Transverse colon (tissue), 4 donors: ENCODE measurements around the gene KIF3A. TPM values are rescaled to one million over a fixed set of nuclear protein-coding genes. Genes with fewer than 3 reads are reported as not detected.
A peak's percentile ranks its signal among the peaks of the same experiment; 100 is the strongest.

ENCODE experiments used
- DNase-seq: peaks from one replicate; pipeline ENCODE4 v3.0.0-alpha.2; 2019
- H3K27ac ChIP-seq, 4 donors: fragments of 200-600 bp; sonication (generic); 2 replicates each; pipeline ENCODE4 v1.5.1; 2016 to 2018; ENCODE audit warnings: inconsistent platforms in 4 of 4
- H3K27me3 ChIP-seq: fragments of 200-600 bp; sonication (generic); 2 replicates; pipeline ENCODE4 v1.5.1; 2017; ENCODE audit warnings: inconsistent platforms
- H3K36me3 ChIP-seq, 4 donors: fragments of 200-600 bp; sonication (generic); 2 replicates each; pipeline ENCODE4 v1.5.1; 2017 to 2019; ENCODE audit warnings: inconsistent platforms in 4 of 4
- H3K4me1 ChIP-seq, 4 donors: fragments of 200-600 bp; sonication (generic); 2 replicates each; pipeline ENCODE4 v1.5.1; 2017 to 2020; ENCODE audit warnings: inconsistent platforms in 4 of 4
- H3K4me3 ChIP-seq, 4 donors: fragments of 200-600 bp; sonication (generic); 1 replicate in 1 of 4; 2 replicates in 3 of 4; pipeline versions ENCODE4 v1.5.1 to v1.6.1; 2017 to 2019; ENCODE audit warnings: inconsistent platforms in 4 of 4
- H3K9me3 ChIP-seq, 2 donors: fragments of 200-600 bp; sonication (generic); 2 replicates each; pipeline ENCODE4 v1.5.1; 2017 to 2019; ENCODE audit warnings: inconsistent platforms in 2 of 2
- CTCF ChIP-seq, 5 experiments: fragments of 200-600 bp in 3 of 5; fragments of 450-650 bp in 2 of 5; sonication (generic) in 3 of 5; IDR thresholded peaks; 1 replicate in 2 of 5; 2 replicates in 3 of 5; pipeline ENCODE4 v1.5.1; 2016 to 2017; ENCODE audit warnings: antibody characterized with exemption in 5 of 5, inconsistent platforms in 3 of 5, mild to moderate bottlenecking in 2 of 5, moderate library complexity in 1 of 5
- EP300 ChIP-seq: sonication (generic); formaldehyde crosslinking; IDR thresholded peaks from one replicate; pipeline ENCODE4 v1.6.1; 2017; ENCODE audit warnings: antibody characterized with exemption, low read depth
- POLR2A ChIP-seq: fragments of 450-650 bp; IDR thresholded peaks from one replicate; pipeline ENCODE4 v1.6.1; 2016; ENCODE audit warnings: antibody characterized with exemption, mild to moderate bottlenecking, moderate library complexity
- POLR2AphosphoS5 ChIP-seq, 3 donors: sonication (generic); formaldehyde crosslinking; IDR thresholded peaks; one replicate each; pipeline ENCODE4 v1.6.1; 2016; ENCODE audit warnings: antibody characterized with exemption in 3 of 3
- WGBS, 2 donors: methylation state at CpG; one replicate each; pipeline ENCODE4 v1.1.5; 2018; ENCODE audit warnings: low coverage in 1 of 2; 5-methylcytosine and 5-hydroxymethylcytosine counted together
- in situ Hi-C, 4 donors: fragments of 200-750 bp; cut with MboI; loops; one replicate each; pipeline versions ENCODE4 v1.15.0 to v1.15.1; 2017; ENCODE audit warnings: low sequenced_read_pairs in 3 of 4, low pct_ligation_motif_present in 1 of 4, low pct_unique_long_range_greater_than_20kb in 1 of 4
- intact Hi-C: fragments of 100-400 bp; cut with DNase I; formaldehyde crosslinking; loops from one replicate; pipeline ENCODE4 v1.15.1; 2023; ENCODE audit warnings: low total_unique reads
- total RNA-seq, 4 donors: library from RNA; depleted of rRNA; stranded (reverse); fragments of >200 nt; gene quantifications; one replicate each; pipeline ENCODE4 v1.1.0, GENCODE V29; 2016

The KIF3A gene
- total RNA-seq, 4 donors from 2014 or later = 1.9 to 7.0 (median 2.8) TPM

- DNase-seq = peak; percentile 5
- Histone ChIP-seq H3K4me3 (no peak overlapping the region), H3K27me3 (no peaks in the 10 kb centered on the region), H3K9me3 (no peaks in the 10 kb centered on the region), H3K27ac (no peak overlapping the region), H3K4me1 (no peaks in the 10 kb centered on the region), H3K36me3 (peaks cover 0 to 12% (median 5%) of the 10 kb centered on the region in 4 donors)
- TF ChIP-seq CTCF (IDR thresholded peaks at IDR 0.05) (no peak), EP300 (no peak), POLR2AphosphoS5 (IDR thresholded peaks at IDR 0.05) (no peak), POLR2A (no peak)
- intact Hi-C loops (no loop called here), in situ Hi-C loops (no loop called here)
- WGBS, 2 donors = 87 to 92% methylated on average over 9 to 21 of the region's 21 CpGs
Observed at GRCh38 chr5:132760601-132761317, 23.4 kb upstream of the KIF3A start.

- no peaks in the 10 kb centered on the region for H3K9me3 ChIP-seq
- peaks cover 0 to 12% (median 5%) of the 10 kb centered on the region in 4 donors for H3K36me3 ChIP-seq
- no peaks in the 10 kb centered on the region for H3K4me1 ChIP-seq
- no peaks in the 10 kb centered on the region for H3K27me3 ChIP-seq
- intact Hi-C loops (no loop called here), in situ Hi-C loops (no loop called here)
- DNase-seq = peak; percentile 6
- 92% methylated on average over 12 of the region's 12 CpGs; no CpG with 5 or more reads in 1 of the 2 donors for WGBS, 2 donors
- H3K27ac ChIP-seq = no peak overlapping the region
- TF ChIP-seq EP300 = no peak
- TF ChIP-seq POLR2A = no peak
- TF ChIP-seq POLR2AphosphoS5 (IDR thresholded peaks at IDR 0.05) = no peak
- no peak for TF ChIP-seq CTCF (IDR thresholded peaks at IDR 0.05)
- no peak overlapping the region for H3K4me3 ChIP-seq
Observed at GRCh38 chr5:132760049-132760420, 22.7 kb upstream of the KIF3A start.

- peak; percentile 5 for DNase-seq
- in situ Hi-C loops = no loop called here
Observed at GRCh38 chr5:132759114-132760048, 22.0 kb upstream of the KIF3A start.

More at GRCh38 chr5:132759114-132760048, 22.0 kb upstream of the KIF3A start:
- H3K27me3 ChIP-seq = no peaks in the 10 kb centered on the region
- no peak overlapping the region for H3K27ac ChIP-seq
- TF ChIP-seq POLR2A (no peak), EP300 (no peak), POLR2AphosphoS5 (IDR thresholded peaks at IDR 0.05) (no peak), CTCF (IDR thresholded peaks at IDR 0.05) (no peak)
- H3K4me1 ChIP-seq = no peaks in the 10 kb centered on the region
- 92 to 100% methylated on average over 1 to 13 of the region's 13 CpGs for WGBS, 2 donors
- no peaks in the 10 kb centered on the region for H3K9me3 ChIP-seq
- no peak overlapping the region for H3K4me3 ChIP-seq
- H3K36me3 ChIP-seq = peaks cover 0 to 12% (median 5%) of the 10 kb centered on the region in 4 donors
- intact Hi-C loops = no loop called here
